ENCODE data around the gene NCEH1.
A peak's percentile ranks its signal among the peaks of the same experiment; 100 is the strongest.

DNA sequence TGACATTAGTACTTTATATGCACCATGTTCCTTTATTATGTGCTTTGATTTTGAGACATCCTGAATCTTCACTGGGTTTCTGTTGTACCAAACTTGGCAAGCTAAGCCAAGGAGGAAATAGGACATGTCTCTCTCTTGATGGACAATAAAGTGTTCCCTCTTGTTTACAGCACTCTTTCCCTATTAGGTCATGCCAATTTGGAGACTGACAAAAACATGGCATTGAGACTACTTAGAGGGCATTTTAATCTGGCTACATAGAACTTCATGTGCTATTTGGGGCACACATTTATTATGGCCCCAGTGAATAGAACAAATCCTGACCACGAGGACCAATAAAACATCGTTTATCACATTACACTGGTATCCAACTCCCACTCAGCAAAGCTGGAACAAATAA, 102.3 kb downstream of the NCEH1 start:
- TF ChIP-seq CTCF (IDR thresholded peaks at IDR 0.05) (no peak), POLR2AphosphoS5 (IDR thresholded peaks at IDR 0.05) (peak; percentile 96)

Data from prostate gland (tissue), 2 donors.